PC-9 (cell line): ENCODE measurements around the gene PIGX.

ENCODE experiments used
- CTCF ChIP-seq: fragments of 200-600 bp; sonication (generic); conservative IDR thresholded peaks from 2 replicates; pipeline ENCODE4 v1.6.1; 2017; ENCODE audit warnings: mixed run types, antibody characterized with exemption, mild to moderate bottlenecking, moderate library complexity
- EZH2 ChIP-seq: fragments of 200-600 bp; sonication (generic); IDR thresholded peaks from 2 replicates; pipeline ENCODE4 v1.8.0; 2017; ENCODE audit warnings: antibody characterized with exemption, low read depth

GRCh38 chr3:196711838-196712513, at the start of gene PIGX, which contains the start of gene CEP19:
- TF ChIP-seq CTCF (no peak), EZH2 (no peak)
